NCI-H2107 treated with DMSO at 0.1 percent for 48 hours (cell line): ENCODE measurements around the gene DZIP1L.
"Not testable (repeated sequence)": the region's sequence is repeated elsewhere in the genome, so short reads cannot be mapped to it uniquely, and the experiment has no call there.

Experiments
- DNase-seq: peaks from one replicate; lab custom pipeline; 2025; ENCODE audit not compliant: unreplicated experiment; lab: John Stamatoyannopoulos, UW

DZIP1L gene, protein sequence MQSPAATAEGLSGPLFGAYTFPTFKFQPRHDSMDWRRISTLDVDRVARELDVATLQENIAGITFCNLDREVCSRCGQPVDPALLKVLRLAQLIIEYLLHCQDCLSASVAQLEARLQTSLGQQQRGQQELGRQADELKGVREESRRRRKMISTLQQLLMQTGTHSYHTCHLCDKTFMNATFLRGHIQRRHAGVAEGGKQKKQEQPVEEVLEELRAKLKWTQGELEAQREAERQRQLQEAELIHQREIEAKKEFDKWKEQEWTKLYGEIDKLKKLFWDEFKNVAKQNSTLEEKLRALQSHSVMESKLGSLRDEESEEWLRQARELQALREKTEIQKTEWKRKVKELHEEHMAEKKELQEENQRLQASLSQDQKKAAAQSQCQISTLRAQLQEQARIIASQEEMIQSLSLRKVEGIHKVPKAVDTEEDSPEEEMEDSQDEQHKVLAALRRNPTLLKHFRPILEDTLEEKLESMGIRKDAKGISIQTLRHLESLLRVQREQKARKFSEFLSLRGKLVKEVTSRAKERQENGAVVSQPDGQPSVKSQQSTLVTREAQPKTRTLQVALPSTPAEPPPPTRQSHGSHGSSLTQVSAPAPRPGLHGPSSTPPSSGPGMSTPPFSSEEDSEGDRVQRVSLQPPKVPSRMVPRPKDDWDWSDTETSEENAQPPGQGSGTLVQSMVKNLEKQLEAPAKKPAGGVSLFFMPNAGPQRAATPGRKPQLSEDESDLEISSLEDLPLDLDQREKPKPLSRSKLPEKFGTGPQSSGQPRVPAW

DNA sequence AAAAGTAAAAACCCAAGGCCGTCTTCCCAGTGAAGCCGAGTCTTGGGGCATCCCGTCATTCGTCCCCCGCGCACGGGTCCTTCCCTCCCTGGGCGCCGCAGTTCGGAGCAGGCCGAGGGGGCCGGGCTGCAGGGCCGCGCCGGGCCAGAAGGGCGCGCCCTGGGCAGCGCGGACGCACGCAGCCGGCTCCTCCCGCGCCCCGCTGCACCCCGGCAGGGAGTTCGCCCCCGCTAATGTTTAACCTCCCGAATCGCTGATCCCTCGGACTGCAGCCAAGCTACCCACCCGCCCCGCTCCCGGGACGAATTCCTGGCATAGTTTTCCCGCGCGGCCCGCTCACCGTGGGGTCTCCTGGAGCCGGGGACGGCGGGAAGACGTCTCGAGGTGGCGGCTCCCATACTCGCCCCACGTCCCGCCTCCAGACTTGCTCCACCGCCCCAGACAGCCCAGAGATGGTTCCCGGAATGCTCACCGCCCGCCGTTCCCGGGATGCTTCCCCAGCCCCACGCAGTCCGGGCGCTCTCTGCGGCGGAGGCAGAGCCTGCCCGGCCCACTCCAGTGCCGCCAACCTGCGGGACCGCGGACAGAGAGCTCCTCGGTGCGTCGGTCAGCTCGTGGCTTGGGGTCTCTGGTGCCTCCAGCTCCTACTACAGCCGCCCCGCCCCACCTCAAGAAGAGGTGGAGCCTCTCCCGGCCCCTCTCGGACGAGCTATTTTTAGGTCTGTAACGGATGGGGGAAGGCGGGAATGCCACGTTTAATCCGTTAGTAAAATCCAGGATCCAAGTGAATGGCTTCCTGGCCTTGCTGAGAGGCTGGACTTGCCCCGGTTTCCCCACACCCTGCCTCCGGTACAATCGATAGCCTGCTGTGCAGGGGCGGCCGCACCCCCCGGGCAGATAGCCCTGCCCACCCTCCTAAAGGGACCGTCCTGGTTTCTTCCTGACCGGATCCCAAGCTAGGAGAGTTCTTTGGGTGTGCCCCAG, at the start of gene DZIP1L:
Gene DZIP1L, minus strand, starts transcription at position 621 of the 984 bp plus-strand sequence. CDS start 11,637 bp downstream, outside the sequence.
- no peak for DNase-seq

GRCh38 chr3:138165061-138165460, 49.7 kb upstream of the DZIP1L start:
- DNase-seq, result no peak

GRCh38 chr3:138157743-138158142, 42.3 kb upstream of the DZIP1L start:
- no peak for DNase-seq

GRCh38 chr3:138154534-138154933, 39.1 kb upstream of the DZIP1L start:
- no peak for DNase-seq

DNA sequence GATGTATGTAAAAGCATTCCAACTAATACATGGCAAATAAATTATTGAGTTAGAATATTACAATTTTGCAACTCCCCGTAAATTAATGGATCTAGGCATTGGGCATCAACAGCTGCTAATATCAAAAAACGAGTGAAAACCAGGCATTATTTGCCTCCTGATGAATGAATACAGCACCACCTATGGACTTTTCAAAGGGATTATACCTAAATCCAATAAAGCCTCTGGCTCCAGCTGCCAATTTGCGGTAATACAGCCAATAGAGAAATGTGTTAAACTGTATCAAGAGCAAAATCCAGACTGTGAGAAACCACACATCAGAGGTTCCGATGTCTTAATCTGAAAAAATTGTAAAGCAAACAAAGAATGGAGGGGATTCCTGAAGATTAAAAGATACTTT, 33.1 kb upstream of the DZIP1L start:
- DNase-seq, result no peak

GRCh38 chr3:138142181-138142580, 26.8 kb upstream of the DZIP1L start:
- not testable (repeated sequence) for DNase-seq

DNA sequence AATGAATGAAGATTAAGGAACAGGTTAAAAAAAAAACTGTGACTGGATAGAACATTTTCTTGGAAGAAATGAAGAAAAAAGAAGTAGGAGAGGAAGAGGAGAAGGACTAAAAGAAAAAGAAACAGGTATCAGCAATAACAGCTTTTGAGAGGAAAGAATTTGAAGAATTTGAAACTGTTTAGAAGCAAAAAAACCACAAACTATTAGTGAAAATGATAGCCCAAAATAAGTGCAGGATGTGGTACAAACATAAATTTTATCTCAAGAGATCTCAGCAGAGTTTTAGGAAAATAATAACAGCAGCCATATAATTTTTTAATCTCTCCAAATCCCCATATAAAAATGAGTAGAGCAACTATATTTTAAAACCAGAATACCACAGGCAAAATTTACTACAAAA, 25.5 kb upstream of the DZIP1L start:
- DNase-seq, result no peak

- DNase-seq, result no peak
These were observed 24.3 kb upstream of the DZIP1L start for GRCh38 chr3:138139691-138140090.

DNA sequence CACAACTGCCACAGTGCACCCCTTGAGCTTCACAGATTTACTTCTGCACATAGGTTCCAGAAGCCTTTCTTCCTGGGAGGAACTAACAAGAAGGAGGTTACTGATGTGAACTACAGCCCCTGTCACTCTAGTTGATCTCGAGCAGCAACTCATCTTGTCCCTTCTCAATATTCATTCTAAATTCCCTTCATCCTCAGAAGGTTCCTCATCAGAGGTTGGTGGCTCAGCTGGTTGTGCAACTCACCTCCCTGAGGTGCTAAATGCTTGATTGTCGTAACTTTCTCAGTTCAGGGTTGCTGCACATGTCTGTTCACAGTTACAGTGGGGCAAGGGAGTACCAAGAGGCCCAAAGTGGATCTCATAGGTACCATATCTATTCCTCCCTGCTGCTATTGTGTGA, 22.5 kb upstream of the DZIP1L start:
- no peak for DNase-seq

DNA sequence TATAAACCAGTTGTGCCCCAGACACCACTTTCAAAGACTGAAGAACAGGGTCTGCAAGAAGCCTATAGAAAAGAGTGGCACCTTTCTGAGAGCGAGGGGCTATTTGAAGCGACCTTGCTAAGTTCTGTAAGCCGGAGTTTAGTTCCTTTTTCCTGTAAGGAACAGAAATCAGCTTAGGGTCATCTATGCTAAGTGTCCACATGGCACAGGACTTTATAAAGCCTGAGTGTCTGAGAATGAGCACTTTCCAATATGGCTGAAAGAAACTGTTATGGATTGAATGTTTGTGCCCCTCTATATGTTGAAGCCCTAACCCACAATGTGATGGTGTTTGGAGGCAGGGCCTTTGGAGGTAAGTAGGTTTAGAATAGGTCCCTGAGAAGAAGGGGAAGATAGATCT, 20.8 kb upstream of the DZIP1L start:
- DNase-seq, result no peak

DNA sequence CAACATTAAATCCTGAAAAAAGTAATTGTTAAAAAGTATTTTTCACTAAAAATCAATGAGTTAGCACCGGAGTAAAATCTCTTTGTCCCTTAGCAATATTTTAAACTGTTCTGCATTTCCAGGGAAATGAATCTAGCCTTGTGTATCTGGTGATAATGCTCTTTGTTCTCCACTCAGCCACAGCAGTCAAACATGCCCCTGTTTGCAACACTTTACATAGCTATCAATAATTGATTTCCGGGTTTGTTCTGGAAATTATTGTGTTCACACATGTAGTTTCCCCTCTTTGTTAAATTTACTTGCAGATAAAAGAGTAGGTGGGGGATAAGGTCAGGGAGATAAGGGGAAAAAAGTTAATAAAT, 20.4 kb upstream of the DZIP1L start:
- DNase-seq, result no peak

DNA sequence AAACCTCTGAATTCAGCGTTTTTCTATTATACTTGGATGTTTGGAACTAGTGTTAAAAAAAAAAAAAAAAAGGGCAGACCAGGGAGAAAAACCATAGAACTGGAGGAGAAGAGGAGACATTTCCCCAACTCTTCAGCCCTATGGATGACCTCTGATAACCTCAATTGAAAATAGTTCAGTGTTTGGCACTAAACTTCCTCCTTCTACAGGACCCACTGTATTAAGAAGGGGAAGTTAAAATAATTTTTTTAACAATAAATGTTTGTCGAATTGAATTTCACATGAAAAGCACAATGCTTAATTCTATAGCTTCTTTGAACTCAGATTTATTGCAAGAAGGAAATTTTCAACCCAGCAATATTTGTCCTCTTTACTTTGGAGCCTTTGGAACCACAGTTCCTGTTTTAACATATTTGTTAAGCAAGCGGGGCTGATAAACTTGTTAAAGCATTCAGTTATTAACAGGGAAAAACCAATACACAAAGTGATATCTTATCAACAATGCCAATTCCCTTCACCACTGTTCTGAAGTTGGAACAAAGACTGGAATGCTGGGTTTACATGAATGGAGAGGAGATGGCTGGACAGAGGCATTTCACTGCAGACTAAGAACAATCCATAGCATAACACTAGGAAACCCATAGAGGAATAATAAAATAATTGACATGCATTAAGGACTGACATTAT, 19.9 kb upstream of the DZIP1L start:
- DNase-seq, result no peak

GRCh38 chr3:138132239-138132638, 16.8 kb upstream of the DZIP1L start, which contains the start of gene A4GNT:
A4GNT (minus strand) TSS chr3:138132390; CDS start chr3:138131256, 1,134 bp downstream.
- no peak for DNase-seq

- no peak for DNase-seq
These were observed 12.4 kb upstream of the DZIP1L start for GRCh38 chr3:138127636-138128365.

DNA sequence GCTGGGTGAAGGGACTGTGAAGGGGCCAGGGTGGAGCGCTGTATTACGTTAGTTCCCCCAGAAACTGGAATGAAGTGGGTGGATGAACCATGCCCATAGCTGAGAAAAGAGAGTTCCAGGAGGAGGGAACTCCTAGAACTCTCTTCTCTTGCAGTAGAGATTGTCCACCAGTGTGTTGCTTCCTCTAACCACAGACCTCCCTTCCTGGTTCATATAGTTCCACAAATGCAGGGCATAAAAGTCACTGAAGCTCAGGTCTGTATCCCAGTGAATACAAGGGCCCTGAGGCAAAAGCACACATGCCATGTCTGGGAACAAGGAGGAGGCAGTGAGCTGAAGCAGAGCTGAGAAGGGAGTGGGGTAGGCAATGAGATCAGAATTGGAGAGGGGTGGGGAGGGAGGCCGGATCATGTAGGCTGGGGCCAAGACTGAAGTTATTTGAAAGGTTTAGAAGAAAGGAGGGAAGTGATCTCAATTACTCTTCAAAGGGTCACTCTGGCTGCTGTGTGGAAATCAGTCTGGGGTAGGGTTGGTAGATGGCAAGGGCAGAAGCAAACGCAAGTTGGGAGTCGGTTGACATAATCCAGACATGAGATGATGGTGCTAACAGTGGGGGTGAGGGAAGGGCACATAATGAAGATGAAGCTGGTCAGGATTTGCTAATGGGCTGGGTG, 10.3 kb upstream of the DZIP1L start:
- no peak for DNase-seq

- DNase-seq, result no peak
These were observed 9.4 kb upstream of the DZIP1L start for GRCh38 chr3:138124706-138125355.

DNA sequence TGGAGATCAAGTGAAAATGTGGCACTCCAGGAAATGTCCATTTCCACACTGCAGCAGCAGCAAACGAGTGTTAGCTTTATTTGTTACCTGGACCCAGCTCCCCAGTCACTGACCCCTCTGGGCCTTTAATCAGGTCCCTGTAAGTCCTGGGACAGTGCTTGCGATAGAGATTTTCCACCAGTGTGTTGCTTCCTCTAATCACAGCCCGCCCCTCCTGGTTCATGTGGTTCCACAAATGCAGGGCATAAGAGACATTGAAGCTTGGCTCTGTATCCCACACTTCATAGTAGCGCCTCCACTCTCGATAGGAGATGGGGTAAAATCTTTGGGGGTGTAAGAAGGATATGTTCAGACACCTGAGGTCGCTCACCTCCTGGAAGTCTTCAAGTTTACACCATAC, 8.8 kb upstream of the DZIP1L start:
- no peak for DNase-seq

DNA sequence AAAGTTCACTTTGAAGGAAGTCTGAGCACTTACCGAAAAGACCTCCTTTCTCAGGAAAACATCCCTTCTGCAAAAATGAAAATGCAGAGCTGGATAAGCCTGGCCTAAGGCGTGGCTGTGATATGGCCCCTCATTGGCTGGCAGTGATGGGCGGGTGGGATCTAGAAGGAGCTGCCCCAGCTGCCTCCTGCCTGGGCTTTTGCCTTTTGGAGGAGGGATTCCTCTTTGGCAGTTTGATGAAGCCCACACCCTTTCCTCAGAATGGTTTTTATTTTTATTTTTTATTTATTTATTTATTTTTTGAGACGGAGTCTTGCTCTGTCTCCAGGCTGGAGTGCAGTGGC, 4.0 kb upstream of the DZIP1L start:
- DNase-seq, result no peak
